ENCODE data around the gene DLL4. TPM values are rescaled to one million over a fixed set of nuclear protein-coding genes. Genes with fewer than 3 reads are reported as not detected.

The DLL4 gene
- total and polyA plus RNA-seq, 2 donors (not counting 1 experiment from before 2014, with no cell fraction given) = 0.07 to 0.30 TPM

GRCh38 chr15:40964006-40964405 is 34.9 kb downstream of the DLL4 start:
- Histone ChIP-seq H3K79me2 (ENCODE audit: control insufficient read depth, insufficient read depth, low read length) (no peaks in the 10 kb centered on the region), H3K4me3 (ENCODE audit: control extremely low read depth in 1 of 5, extremely low read depth in 1 of 5, insufficient read depth in 1 of 5, low read depth in 2 of 5, low read length in 4 of 5) (no peak overlapping the region)

More at GRCh38 chr15:40964006-40964405, 34.9 kb downstream of the DLL4 start:
- DNase-seq = peak; percentile 1
- peaks cover 0 to 9% of the 10 kb centered on the region in 2 donors for H3K4me1 ChIP-seq (ENCODE audit: control insufficient read depth in 2 of 2, insufficient read depth in 2 of 2, low read length in 2 of 2)
- ATAC-seq (ENCODE audit: low read depth) = no peak
- no peaks in the 10 kb centered on the region for H3K36me3 ChIP-seq (replicated peaks in 1 of 2; ENCODE audit: control extremely low read depth in 1 of 2, control insufficient read depth in 1 of 2, extremely low read depth in 1 of 2, insufficient read depth in 2 of 2, low read length in 1 of 2)
- no peak overlapping the region for H3K9ac ChIP-seq (ENCODE audit: low read length)
- H3K27me3 ChIP-seq (replicated peaks in 1 of 4; ENCODE audit: control extremely low read depth in 1 of 4, control insufficient read depth in 3 of 4, insufficient read depth in 4 of 4, low read length in 3 of 4) = peaks cover 0 to 3% (median 0%) of the 10 kb centered on the region in 4 experiments
- Mint-ChIP-seq H3K4me1 (peaks cover 8% of the 10 kb centered on the region), H3K27me3 (peaks cover 4% of the 10 kb centered on the region), H3K4me3 (no peak overlapping the region), H3K27ac (no peak overlapping the region), H3K9me3 (ENCODE audit: insufficient read depth) (no peaks in the 10 kb centered on the region)
- TF ChIP-seq EZH2 (IDR thresholded peaks at IDR 0.05; ENCODE audit: borderline replicate concordance, insufficient read depth, low read depth, low read length, poor library complexity, severe bottlenecking) (no peak), CTCF (IDR thresholded peaks at IDR 0.05) (no peak)
- CTCF ChIA-PET = interaction anchor here (1.2 to 1.4 kb wide), 3 partner anchors 11 to 267 kb away, joined by 3 to 4 read pairs (median 4); partner anchors contain the start of genes CHAC1 and CHP1
- H3K9me3 ChIP-seq (ENCODE audit: control extremely low read depth in 1 of 3, control insufficient read depth in 2 of 3, insufficient read depth in 1 of 3, low read length in 2 of 3) = no peaks in the 10 kb centered on the region
- WGBS (ENCODE audit: insufficient coverage) = 100% methylated on average over 2 of the region's 8 CpGs
- POLR2A ChIA-PET = no interaction called here
- intact Hi-C loops (cut with micrococcal nuclease) = loop anchor here (2.0 kb wide), 1 partner anchor 21 kb away; no protein-coding TSS in a partner anchor
- no peaks in the 10 kb centered on the region for H4K20me1 ChIP-seq (ENCODE audit: control insufficient read depth, insufficient read depth, low read length, poor library complexity, severe bottlenecking)
- H3K4me2 ChIP-seq (replicated peaks; ENCODE audit: low read depth, low read length, poor library complexity, severe bottlenecking) = no peak overlapping the region
- no peak overlapping the region for H3K27ac ChIP-seq (ENCODE audit: low read length in 2 of 2)
- H2AFZ ChIP-seq (ENCODE audit: insufficient read depth, low read depth, low read length, poor library complexity, severe bottlenecking) = no peak overlapping the region
